OCI-LY7 (cell line): ENCODE results near the gene NR1H2. TPM values are rescaled to one million over a fixed set of nuclear protein-coding genes. Genes with fewer than 3 reads are reported as not detected.
A peak's percentile ranks its signal among the peaks of the same experiment; 100 is the strongest.

ENCODE experiments used
- BruUV-seq: library from RNA; stranded (reverse); fragments of 400-500 nt; replicated peaks from 2 replicates; lab custom pipeline; 2021; lab: Mats Ljungman, UMichigan
- CTCF ChIA-PET: fragments of 300-600 bp; sonication (Branson Sonifier 250); formaldehyde crosslinking; loops from one replicate; lab custom pipeline; 2022; ENCODE audit warnings: antibody characterized with exemption; ENCODE audit not compliant: unreplicated experiment; lab: Charles Lee
- POLR2A ChIA-PET: fragments of 300-600 bp; sonication (Branson Sonifier 250); formaldehyde crosslinking; loops from one replicate; lab custom pipeline; 2022; ENCODE audit warnings: antibody characterized with exemption; lab: Charles Lee
- DNase-seq: peaks from one replicate; pipeline ENCODE4 v3.0.0-alpha.2; 2015; ENCODE audit warnings: low spot score
- H2AFZ ChIP-seq: fragments of 200-600 bp; sonication (generic), shearing (Covaris generic); 2 replicates; pipeline ENCODE4 v1.6.1; 2014; ENCODE audit warnings: mild to moderate bottlenecking, antibody characterized with exemption, low read length, moderate library complexity
- H3K27ac ChIP-seq: fragments of 200-600 bp; sonication (generic); 2 replicates; pipeline ENCODE4 v1.5.1; 2014; ENCODE audit warnings: mixed run types, low read depth, mild to moderate bottlenecking, moderate library complexity, low read length, inconsistent platforms; ENCODE audit not compliant: poor library complexity, severe bottlenecking
- H3K36me3 ChIP-seq: fragments of 200-600 bp; sonication (generic); 2 replicates; pipeline ENCODE4 v1.6.1; 2014; ENCODE audit warnings: mild to moderate bottlenecking, antibody characterized with exemption, low read length, moderate library complexity, mixed read lengths; ENCODE audit not compliant: insufficient read depth
- H3K4me1 ChIP-seq: fragments of 200-600 bp; sonication (generic); 2 replicates; pipeline ENCODE4 v1.5.1; 2014; ENCODE audit warnings: mild to moderate bottlenecking, low read length; ENCODE audit not compliant: insufficient read depth, poor library complexity, severe bottlenecking
- H3K4me2 ChIP-seq: fragments of 200-600 bp; sonication (generic); 2 replicates; pipeline ENCODE4 v1.6.1; 2014; ENCODE audit warnings: mild to moderate bottlenecking, low read length
- H3K4me3 ChIP-seq: fragments of 200-600 bp; sonication (generic); 2 replicates; pipeline ENCODE4 v1.5.1; 2014; ENCODE audit warnings: mild to moderate bottlenecking, low read depth, low read length; ENCODE audit not compliant: poor library complexity, severe bottlenecking
- H3K79me2 ChIP-seq: fragments of 200-600 bp; sonication (generic); 2 replicates; pipeline ENCODE4 v1.6.1; 2016; ENCODE audit warnings: low read depth, mild to moderate bottlenecking, low read length, moderate library complexity, mixed read lengths; ENCODE audit not compliant: insufficient read depth
- H3K9me2 ChIP-seq: fragments of 200-600 bp; sonication (generic); 2 replicates; pipeline ENCODE4 v1.6.1; 2016; ENCODE audit warnings: mild to moderate bottlenecking, low read length, mixed read lengths; ENCODE audit not compliant: insufficient read depth
- H3K9me3 ChIP-seq: fragments of 200-600 bp; sonication (generic); 2 replicates; pipeline ENCODE4 v1.6.1; 2014; ENCODE audit warnings: mild to moderate bottlenecking, mixed run types, low read length, mixed read lengths
- H4K20me1 ChIP-seq: fragments of 200-600 bp; sonication (generic); 2 replicates; pipeline ENCODE4 v1.6.1; 2014; ENCODE audit warnings: mild to moderate bottlenecking, antibody characterized with exemption, low read length, moderate library complexity, mixed read lengths; ENCODE audit not compliant: insufficient read depth
- EZH2phosphoT487 ChIP-seq: fragments of 200-600 bp; sonication (generic); IDR thresholded peaks from 2 replicates; pipeline ENCODE4 v1.6.1; 2018; ENCODE audit warnings: low read depth, borderline replicate concordance, mild to moderate bottlenecking, mixed run types, antibody characterized with exemption, low read length, moderate library complexity, mixed read lengths
- intact Hi-C: fragments of 100-400 bp; cut with micrococcal nuclease; formaldehyde crosslinking; loops from one replicate; pipeline ENCODE4 v1.10.0; 2022; ENCODE audit not compliant: unreplicated experiment
- total RNA-seq, 2 experiments: library from RNA; depleted of rRNA in 1 of 2; stranded (reverse); fragments of >200 nt in 1 of 2; shearing (Covaris generic) in 1 of 2; gene quantifications; 2 replicates each; pipeline ENCODE4 v1.2.3, GENCODE V29; 2014 to 2022
- TF ChIP-seq, protein P1 (sequence below): fragments of 200-600 bp; sonication (generic); conservative IDR thresholded peaks from 2 replicates; pipeline ENCODE4 v1.5.1; 2014; ENCODE audit warnings: mild to moderate bottlenecking, antibody characterized with exemption, low read length, moderate library complexity, mixed read lengths

The NR1H2 gene
- total RNA-seq, 2 experiments from 2014 or later, result 41.2 to 65.7 TPM

DNA sequence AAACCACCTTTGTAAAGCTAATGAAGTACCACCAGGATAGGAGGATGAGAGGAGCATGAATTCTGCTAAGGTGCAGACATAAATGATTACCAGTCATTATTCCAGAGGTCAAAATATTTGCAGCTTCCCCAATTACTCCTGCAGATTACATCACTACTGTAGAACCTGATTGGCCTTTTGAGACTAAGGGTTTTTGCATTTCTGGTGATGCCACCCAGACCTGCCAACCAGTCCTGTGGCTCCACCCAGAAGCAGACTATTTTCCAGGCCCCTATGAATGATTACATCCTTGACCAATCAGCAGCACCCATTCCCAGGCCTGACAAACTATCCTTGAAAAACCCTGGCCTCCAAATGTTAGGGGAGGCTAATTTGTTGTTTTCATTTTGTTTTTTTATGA is 35.9 kb upstream of the NR1H2 start:
- peak overlapping the region; percentile 71 for H3K4me2 ChIP-seq
- no peaks in the 10 kb centered on the region for H3K9me2 ChIP-seq
- no peak overlapping the region for H2AFZ ChIP-seq
- peaks cover 75% of the 10 kb centered on the region for H3K4me1 ChIP-seq
- H3K36me3 ChIP-seq, result peaks cover 75% of the 10 kb centered on the region
- peaks cover 21% of the 10 kb centered on the region for H3K9me3 ChIP-seq
- TF ChIP-seq EZH2phosphoT487, result no peak
- TF ChIP-seq, protein P1, sequence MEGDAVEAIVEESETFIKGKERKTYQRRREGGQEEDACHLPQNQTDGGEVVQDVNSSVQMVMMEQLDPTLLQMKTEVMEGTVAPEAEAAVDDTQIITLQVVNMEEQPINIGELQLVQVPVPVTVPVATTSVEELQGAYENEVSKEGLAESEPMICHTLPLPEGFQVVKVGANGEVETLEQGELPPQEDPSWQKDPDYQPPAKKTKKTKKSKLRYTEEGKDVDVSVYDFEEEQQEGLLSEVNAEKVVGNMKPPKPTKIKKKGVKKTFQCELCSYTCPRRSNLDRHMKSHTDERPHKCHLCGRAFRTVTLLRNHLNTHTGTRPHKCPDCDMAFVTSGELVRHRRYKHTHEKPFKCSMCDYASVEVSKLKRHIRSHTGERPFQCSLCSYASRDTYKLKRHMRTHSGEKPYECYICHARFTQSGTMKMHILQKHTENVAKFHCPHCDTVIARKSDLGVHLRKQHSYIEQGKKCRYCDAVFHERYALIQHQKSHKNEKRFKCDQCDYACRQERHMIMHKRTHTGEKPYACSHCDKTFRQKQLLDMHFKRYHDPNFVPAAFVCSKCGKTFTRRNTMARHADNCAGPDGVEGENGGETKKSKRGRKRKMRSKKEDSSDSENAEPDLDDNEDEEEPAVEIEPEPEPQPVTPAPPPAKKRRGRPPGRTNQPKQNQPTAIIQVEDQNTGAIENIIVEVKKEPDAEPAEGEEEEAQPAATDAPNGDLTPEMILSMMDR, result no peak
- peak overlapping the region; percentile 74 for H3K4me3 ChIP-seq
- intact Hi-C loops, result loop anchor here (10.0 kb wide), 2 partner anchors 464 to 666 kb away; partner anchors contain the start of gene PRMT1
- POLR2A ChIA-PET, result interaction anchor here (1.5 kb wide), 1 partner anchor 11 kb away, joined by 3 read pairs; the partner anchor contains the start of gene KCNC3
- H4K20me1 ChIP-seq, result no peaks in the 10 kb centered on the region
- peaks cover 72% of the 10 kb centered on the region for H3K79me2 ChIP-seq
- peak overlapping the region; percentile 98 for H3K27ac ChIP-seq
- CTCF ChIA-PET, result interaction anchor here (0.8 to 1.4 kb wide), 2 partner anchors 12 to 75 kb away, joined by 3 to 15 read pairs; partner anchors contain the start of gene KCNC3
- DNase-seq, result no peak
- BruUV-seq, result no TSS peak

DNA sequence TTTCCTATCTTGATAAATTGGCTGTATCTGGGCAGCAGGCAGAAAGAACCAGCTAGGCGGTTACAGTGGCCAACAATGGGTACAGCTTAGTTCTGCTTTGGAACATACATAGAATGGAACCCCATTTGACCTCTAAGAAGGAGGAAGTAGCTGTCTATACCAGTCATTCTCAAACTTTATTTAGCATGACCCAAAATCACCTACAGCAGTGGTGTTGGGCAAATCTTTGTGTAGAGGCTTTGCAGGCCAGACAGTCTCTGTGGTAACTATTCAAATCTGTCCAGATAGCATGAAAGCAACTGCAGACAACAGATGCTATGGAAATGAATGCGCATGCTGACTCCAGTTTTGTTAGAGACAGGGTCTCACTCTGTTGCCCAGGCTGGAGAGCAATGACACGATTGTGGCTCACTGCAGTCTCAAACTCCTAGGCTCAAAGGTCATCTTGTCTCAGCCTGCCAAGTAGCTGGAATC is 35.1 kb upstream of the NR1H2 start:
- H2AFZ ChIP-seq, result no peak overlapping the region
- H3K36me3 ChIP-seq, result peaks cover 68% of the 10 kb centered on the region
- peaks cover 21% of the 10 kb centered on the region for H3K9me3 ChIP-seq
- H3K27ac ChIP-seq, result peak overlapping the region; percentile 98
- no TSS peak for BruUV-seq
- peaks cover 74% of the 10 kb centered on the region for H3K79me2 ChIP-seq
- DNase-seq, result peak; percentile 76
- H4K20me1 ChIP-seq, result no peaks in the 10 kb centered on the region
- H3K4me3 ChIP-seq, result peak overlapping the region; percentile 74
- no peaks in the 10 kb centered on the region for H3K9me2 ChIP-seq
- ChIA-PET CTCF (interaction anchor here (0.8 to 1.4 kb wide), 2 partner anchors 12 to 75 kb away, joined by 3 to 15 read pairs; partner anchors contain the start of gene KCNC3), POLR2A (no interaction called here)
- H3K4me1 ChIP-seq, result peaks cover 75% of the 10 kb centered on the region
- peak overlapping the region; percentile 71 for H3K4me2 ChIP-seq
- intact Hi-C loops, result loop anchor here (10.0 kb wide), 2 partner anchors 464 to 666 kb away; partner anchors contain the start of gene PRMT1
- TF ChIP-seq, protein P1, result no peak
- TF ChIP-seq EZH2phosphoT487, result no peak
